GM18498 (cell line): ENCODE results near the gene PHRF1.
"Not testable (repeated sequence)": the region's sequence is repeated elsewhere in the genome, so short reads cannot be mapped to it uniquely, and the experiment has no call there.

Source experiments
- ATAC-seq: cut with Tn5 transposase; IDR thresholded peaks from one replicate; pipeline ENCODE4 v1.9.1; 2021; ENCODE audit warnings: mild to moderate bottlenecking, moderate library complexity; ENCODE audit not compliant: unreplicated experiment

Gene PHRF1

DNA sequence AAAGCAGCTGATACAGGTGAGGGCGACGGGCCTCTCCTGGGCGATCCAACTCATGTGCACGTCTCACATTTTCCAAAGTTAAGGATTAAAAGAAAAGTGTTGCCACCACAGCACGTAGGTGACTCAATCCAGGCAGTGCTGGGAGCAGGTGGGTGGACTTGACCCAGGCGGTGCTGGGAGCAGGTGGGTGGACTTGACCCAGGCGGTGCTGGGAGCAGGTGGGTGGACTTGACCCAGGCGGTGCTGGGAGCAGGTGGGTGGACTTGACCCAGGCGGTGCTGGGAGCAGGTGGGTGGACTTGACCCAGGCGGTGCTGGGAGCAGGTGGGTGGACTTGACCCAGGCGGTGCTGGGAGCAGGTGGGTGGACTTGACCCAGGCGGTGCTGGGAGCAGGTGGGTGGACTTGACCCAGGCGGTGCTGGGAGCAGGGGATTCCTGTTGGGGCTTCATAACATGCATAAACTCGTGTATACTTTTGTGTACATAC, 71.4 kb downstream of the PHRF1 start:
- ATAC-seq, result not testable (repeated sequence)

DNA sequence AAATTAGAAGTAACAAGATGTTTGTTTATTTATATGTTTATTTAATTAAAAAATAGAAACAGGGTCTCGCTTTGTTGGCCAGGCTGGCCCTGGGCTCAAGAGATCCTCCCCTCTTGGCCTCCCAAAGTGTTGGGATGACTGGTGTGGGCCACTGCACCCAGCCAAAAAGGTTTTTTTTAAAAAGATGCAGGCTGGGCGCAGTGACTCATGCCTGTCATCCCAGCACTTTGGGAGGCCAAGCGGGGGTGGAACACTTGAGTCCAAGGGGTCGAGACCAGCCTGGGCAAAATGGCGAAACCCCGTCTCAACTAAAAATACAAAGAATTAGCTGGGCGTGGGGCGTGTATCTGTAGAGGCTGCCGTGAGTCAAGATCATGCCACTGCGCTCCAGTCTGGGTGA, 74.2 kb downstream of the PHRF1 start:
- ATAC-seq, result no peak

DNA sequence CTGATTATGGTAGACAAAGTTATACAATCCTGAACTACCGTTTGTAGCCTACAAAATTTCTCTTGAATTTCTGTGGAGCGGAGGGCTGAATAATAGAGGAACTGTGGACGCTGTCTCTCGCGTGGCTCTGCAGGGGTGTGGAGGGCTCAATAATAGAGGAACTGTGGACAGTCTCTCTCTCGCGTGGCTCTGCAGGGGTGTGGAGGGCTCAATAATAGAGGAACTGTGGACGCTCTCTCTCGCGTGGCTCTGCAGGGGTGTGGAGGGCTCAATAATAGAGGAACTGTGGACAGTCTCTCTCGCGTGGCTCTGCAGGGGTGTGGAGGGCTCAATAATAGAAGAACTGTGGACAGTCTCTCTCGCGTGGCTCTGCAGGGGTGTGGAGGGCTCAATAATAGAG, 76.9 kb downstream of the PHRF1 start:
- ATAC-seq, result not testable (repeated sequence)

DNA sequence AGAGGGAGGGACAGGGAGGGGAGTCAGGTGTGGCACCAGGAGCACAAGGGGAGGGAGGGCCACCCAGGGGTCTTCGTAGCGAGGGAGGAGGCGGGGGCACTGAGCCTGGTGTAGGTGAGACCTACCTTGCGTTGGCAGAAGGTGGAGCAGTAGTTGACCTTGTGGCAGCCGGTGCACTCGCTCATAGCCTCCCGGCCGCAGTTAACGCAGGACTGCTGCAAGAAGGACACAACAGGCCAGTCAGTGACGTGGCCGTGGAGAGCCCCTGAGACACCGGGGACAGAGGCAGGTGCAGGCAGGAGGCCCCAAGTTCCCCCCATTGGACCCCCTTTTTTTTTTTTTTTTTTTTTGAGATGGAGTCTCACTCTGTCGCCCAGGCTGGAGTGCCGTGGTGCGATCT, 77.6 kb downstream of the PHRF1 start:
- ATAC-seq, result no peak

DNA sequence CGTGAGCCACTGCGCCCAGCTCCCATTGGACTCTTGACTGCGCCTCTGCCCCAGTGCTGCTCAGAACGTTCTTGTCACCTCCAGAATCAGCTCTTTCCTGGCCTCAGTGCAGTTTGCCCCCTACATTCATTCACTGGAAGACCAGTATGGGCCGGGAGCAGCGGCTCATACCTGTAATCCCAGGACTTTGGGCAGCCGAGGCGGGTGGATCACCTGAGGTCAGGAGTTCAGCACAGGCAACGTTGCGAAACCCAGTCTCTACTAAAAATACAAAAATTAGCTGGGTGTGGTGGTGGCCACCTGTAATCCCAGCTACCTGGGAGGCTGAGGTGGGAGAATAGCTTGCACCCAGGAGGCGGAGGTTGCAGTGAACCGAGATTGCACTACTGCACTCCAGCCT, 78.2 kb downstream of the PHRF1 start:
- ATAC-seq, result not testable (repeated sequence)

DNA sequence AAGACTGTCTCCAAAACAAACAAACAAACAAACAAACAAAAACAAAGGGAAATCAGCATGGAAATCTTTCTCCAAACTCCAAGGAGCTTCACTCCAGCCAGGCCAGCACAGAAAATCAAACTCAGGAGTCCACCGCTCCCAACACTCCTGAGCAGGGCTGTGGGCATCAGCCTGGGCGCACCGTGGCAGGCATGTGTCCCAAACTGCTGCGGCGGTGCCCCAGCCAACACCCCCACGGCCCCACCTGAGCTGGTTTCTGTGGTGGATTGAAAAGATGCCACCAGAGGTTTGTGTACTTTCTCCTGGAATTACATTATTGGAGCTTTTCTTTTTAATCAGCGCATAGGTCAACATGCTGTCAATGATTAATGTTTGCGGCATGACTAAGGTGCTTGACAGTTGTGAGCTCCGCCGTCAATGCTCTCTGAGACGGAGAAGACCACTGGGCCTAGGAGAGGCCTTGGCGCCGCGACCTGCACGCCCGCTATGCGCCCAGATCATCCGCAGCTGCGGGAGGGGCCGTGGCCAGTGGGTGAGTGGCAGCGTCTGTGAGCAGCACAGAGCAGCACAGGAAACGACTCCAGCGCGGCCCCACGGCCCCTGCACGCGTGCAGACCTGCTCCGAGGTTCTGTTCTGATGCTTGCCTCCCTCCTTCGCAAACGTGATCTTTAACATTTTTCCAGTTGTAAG, 78.9 kb downstream of the PHRF1 start:
- no peak for ATAC-seq

DNA sequence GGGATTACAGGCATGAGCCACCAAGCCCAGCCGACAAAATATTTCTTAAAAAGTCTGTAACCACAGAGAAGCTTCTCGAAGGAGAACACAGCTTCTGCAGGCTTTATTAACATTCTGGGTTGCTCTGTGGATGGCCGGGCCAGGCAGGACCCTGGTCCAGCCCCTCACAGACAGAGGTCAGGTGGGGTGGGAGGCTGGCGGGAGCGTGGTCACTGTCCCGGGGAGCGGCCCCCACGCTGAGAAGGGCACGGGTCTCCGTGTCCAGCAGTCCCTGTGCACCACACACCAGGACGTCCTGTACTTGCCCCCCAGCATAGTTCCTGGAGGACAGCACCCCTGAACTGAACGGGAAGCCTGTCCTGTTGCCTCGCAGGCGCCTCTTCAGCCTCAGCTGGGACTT, 80.2 kb downstream of the PHRF1 start:
- no peak for ATAC-seq

DNA sequence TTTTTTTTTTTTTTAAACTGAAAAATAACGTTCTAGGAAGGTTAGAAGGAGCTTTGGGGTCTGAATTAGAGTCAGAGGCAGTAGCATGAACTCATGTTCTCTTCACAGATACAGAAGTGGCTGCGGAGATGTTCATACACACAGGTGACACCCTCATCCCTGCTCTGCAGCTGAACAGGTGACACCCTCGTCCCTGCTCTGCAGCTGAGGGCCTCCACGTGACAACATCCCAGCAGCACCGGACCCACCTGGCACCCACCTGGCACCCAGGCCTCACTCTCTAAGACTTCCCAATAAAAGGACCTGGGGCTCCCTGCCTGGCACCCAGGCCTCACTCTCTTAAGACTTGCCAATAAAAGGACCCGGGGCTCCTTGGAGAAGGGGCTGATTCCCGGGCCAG, 80.6 kb downstream of the PHRF1 start:
- ATAC-seq, result no peak

DNA sequence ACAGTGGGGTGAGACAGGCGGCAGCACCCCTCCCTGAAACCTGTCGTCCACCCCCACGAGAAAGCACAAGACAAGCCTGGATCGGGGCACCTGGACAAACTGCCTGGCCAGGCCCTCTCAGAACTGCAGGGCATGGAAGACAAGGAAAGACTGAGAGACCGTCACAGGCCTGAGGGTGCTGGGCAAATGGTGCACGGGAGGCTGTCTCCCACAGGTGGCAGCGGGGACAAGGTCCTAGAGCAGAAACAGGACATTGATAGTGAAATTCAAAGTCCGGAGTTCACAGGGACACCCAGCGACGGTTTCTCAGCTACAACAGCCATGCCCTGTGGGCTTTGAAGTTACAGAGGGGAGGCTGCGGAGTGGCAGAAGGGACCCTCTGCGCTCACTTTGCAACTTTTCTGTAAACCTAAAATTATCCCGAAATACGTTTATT, 81.4 kb downstream of the PHRF1 start:
- ATAC-seq, result no peak

DNA sequence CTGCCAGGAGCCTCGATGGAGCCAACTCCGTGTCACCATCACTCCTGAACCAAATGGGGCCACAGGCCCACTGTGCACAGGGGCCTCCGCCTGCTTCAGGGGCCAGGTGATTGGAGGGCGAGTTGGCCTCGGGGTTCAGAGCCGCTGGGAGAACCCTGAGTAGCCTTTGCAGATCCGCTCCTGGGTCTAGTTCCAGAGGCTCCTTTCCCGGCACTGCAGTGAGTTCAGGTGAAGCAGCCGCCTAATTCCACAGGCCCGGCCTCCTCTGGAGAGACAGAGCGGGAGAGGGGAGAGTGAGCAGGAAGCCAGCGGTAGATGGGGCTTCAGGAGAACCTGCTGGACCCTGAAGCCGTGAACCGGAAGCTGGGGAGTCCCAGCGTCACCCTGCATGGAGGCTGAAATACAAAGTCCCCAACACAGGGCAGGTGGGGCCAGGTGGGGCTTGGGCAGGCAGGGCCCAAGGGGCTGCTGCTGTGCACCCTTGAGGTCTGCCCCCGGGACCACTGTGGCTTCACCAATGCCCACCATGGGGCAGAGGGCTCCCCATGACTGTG, 83.3 kb downstream of the PHRF1 start:
- ATAC-seq, result no peak

DNA sequence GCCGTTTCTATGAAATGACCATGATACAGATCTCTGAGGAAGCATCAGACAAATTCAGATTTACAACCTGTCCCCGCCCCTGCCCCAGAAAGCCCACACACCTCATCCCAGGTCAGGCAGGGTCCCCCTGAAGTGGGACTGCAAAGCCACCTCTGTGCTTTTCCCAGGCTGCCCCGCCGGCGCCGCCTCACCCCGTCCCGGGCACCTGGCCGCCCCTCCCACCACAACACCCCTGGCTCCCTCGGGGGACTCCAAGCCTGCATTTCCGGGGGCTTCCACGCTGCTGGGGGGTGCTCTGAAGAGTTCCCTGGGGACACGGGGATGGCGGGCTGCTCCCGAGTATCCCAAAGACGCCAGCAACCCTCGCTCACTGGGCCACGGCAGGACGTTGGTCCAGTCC, 84.0 kb downstream of the PHRF1 start:
- ATAC-seq, result no peak

DNA sequence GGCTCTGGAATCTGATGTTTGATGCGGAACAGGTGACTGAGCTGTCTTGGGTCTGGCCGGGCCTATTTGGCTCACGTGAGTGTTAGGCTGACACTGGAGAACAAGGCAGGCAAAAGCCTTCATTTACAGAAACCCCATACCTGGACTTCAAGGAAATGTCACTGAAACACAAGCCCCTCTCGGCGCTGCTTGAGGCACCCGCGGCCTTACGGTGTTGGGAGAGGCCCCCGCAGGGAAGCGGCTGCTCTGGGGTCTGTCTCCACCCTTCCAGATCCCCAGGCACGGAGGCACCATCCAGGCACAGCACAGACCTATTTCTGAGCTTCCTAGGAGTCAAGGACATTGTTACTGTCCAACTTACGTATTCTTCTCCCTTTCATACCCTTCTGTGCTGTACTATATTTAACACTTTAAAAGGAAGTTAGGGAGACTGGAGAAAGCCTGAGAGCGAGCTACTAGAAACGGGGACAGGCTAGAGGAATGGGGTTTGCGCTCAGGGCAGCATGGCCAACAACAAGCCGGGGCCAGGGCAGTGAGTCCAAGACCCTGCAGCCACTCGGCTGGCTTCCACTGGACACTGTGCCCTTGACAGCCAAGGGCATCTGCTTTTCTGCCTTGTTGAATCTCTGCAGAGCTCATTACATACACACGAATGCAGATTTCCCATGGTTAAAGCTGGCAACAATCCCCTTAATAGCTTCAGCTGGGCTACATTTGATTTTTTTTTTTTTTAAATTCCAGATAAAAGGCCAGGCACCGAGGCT, 84.6 kb downstream of the PHRF1 start:
- no peak for ATAC-seq
